Endothelial cell of umbilical vein (primary cell): ENCODE data around the gene P2RY1. TPM values are rescaled to one million over a fixed set of nuclear protein-coding genes. Genes with fewer than 3 reads are reported as not detected.

Source experiments
- BruUV-seq: library from RNA; stranded (reverse); fragments of 400-500 nt; replicated peaks from 2 replicates; lab custom pipeline; 2021; lab: Mats Ljungman, UMichigan
- CTCF ChIA-PET: fragments of 300-600, 350-600 bp; sonication (Branson Sonifier 250); formaldehyde crosslinking; loops from one replicate; lab custom pipeline; 2021; ENCODE audit warnings: antibody characterized with exemption, inconsistent platforms; lab: Charles Lee
- POLR2A ChIA-PET: fragments of 300-600, 350-600 bp; sonication (Branson Sonifier 250); formaldehyde crosslinking; loops from one replicate; lab custom pipeline; 2021; ENCODE audit warnings: antibody characterized with exemption, inconsistent platforms; lab: Charles Lee
- DNase-seq: peaks from one replicate; pipeline ENCODE4 v3.0.0-alpha.2; 2011; ENCODE audit warnings: low read depth, low spot score
- FAIRE-seq: peaks from 2 replicates; lab custom pipeline; 2011; peaks lifted over from hg19 to GRCh38; lab: Jason Lieb, UNC
- H2AFZ ChIP-seq: 2 replicates; pipeline ENCODE4 v1.6.0; 2012; ENCODE audit warnings: low read depth, low read length, control low read depth, inconsistent platforms
- H3K27ac ChIP-seq: 2 replicates; pipeline ENCODE4 v1.5.1; 2011; ENCODE audit warnings: low read depth, mild to moderate bottlenecking, control low read depth, low read length, moderate library complexity; ENCODE audit not compliant: insufficient read depth
- H3K27me3 ChIP-seq, 2 experiments: 2 replicates each; pipeline versions ENCODE4 v1.6.0 to v1.6.1; 2011; ENCODE audit warnings: low read length in 2 of 2, mixed read lengths in 1 of 2; ENCODE audit not compliant: control insufficient read depth in 2 of 2, insufficient read depth in 2 of 2
- H3K36me3 ChIP-seq, 2 experiments: 2 replicates in 1 of 2; 3 replicates in 1 of 2; pipeline ENCODE4 v1.5.1; 2011; ENCODE audit warnings: low read length in 2 of 2, mild to moderate bottlenecking in 1 of 2, moderate library complexity in 1 of 2; ENCODE audit not compliant: control insufficient read depth in 2 of 2, insufficient read depth in 2 of 2; ENCODE audit errors: extremely low read depth in 1 of 2
- H3K4me1 ChIP-seq: 3 replicates; pipeline ENCODE4 v1.5.1; 2011; ENCODE audit warnings: mild to moderate bottlenecking, low read length; ENCODE audit not compliant: control insufficient read depth, insufficient read depth; ENCODE audit errors: extremely low read depth
- H3K4me2 ChIP-seq: 2 replicates; pipeline ENCODE4 v1.6.1; 2011; ENCODE audit warnings: low read length, control low read depth, mixed read lengths; ENCODE audit not compliant: insufficient read depth
- H3K4me3 ChIP-seq, 3 experiments: fragments of 200-600 bp in 1 of 3; sonication (generic), shearing (Covaris generic) in 1 of 3; replicated peaks in 1 of 3; 2 replicates each; pipeline ENCODE4 v1.5.1; 2011 to 2016; ENCODE audit warnings: control low read depth in 3 of 3, low read length in 3 of 3, mild to moderate bottlenecking in 2 of 3, inconsistent platforms in 1 of 3, low read depth in 1 of 3, moderate library complexity in 1 of 3; ENCODE audit not compliant: insufficient read depth in 1 of 3
- H3K79me2 ChIP-seq: 2 replicates; pipeline ENCODE4 v1.6.0; 2012; ENCODE audit warnings: low read length, inconsistent platforms; ENCODE audit not compliant: control insufficient read depth, insufficient read depth
- H3K9ac ChIP-seq: replicated peaks from 2 replicates; pipeline ENCODE3; 2011; ENCODE audit warnings: low read length, control low read depth; ENCODE audit not compliant: insufficient read depth; ENCODE audit errors: extremely low read depth
- H3K9me1 ChIP-seq: replicated peaks from 3 replicates; pipeline ENCODE4 v1.6.0; 2011; ENCODE audit warnings: mild to moderate bottlenecking, low read length; ENCODE audit not compliant: control insufficient read depth, insufficient read depth; ENCODE audit errors: extremely low read depth
- H3K9me3 ChIP-seq: replicated peaks from 2 replicates; pipeline ENCODE4 v1.5.1; 2012; ENCODE audit warnings: low read length, inconsistent platforms; ENCODE audit not compliant: control insufficient read depth, insufficient read depth
- H4K20me1 ChIP-seq: replicated peaks from 2 replicates; pipeline ENCODE3; 2011; ENCODE audit warnings: mild to moderate bottlenecking, low read length; ENCODE audit not compliant: control insufficient read depth, insufficient read depth; ENCODE audit errors: extremely low read depth
- EZH2 ChIP-seq: IDR thresholded peaks from 2 replicates; pipeline ENCODE4 v1.6.1; 2012; ENCODE audit warnings: borderline replicate concordance, low read depth, mild to moderate bottlenecking, moderate library complexity, low read length, inconsistent platforms; ENCODE audit not compliant: severe bottlenecking
- FOS ChIP-seq: IDR thresholded peaks from 2 replicates; pipeline ENCODE4 v1.6.1; 2011; ENCODE audit warnings: mild to moderate bottlenecking, low read length, moderate library complexity, borderline replicate concordance; ENCODE audit not compliant: insufficient read depth
- GATA2 ChIP-seq: IDR thresholded peaks from 2 replicates; pipeline ENCODE4 v1.7.0; 2011; ENCODE audit warnings: low read depth, mild to moderate bottlenecking, moderate library complexity, mixed read lengths, low read length; ENCODE audit not compliant: insufficient read length, insufficient read depth
- JUN ChIP-seq: IDR thresholded peaks from 2 replicates; pipeline ENCODE4 v1.6.1; 2011; ENCODE audit warnings: borderline replicate concordance, low read depth; ENCODE audit not compliant: insufficient read length, insufficient read depth
- MYC ChIP-seq: IDR thresholded peaks from one replicate; pipeline ENCODE4 v1.6.1; 2011; ENCODE audit warnings: mild to moderate bottlenecking, low read depth, low read length
- POLR2A ChIP-seq: IDR thresholded peaks from 2 replicates; pipeline ENCODE4 v1.6.1; 2012; ENCODE audit warnings: low read depth, mild to moderate bottlenecking, control low read depth, low read length
- POLR2AphosphoS5 ChIP-seq: IDR thresholded peaks from 2 replicates; pipeline ENCODE4 v1.6.1; 2012; ENCODE audit warnings: low read depth, mild to moderate bottlenecking, control low read depth, low read length, moderate library complexity; ENCODE audit not compliant: insufficient read depth
- dilution Hi-C: fragments of 300-500 bp; cut with MboI; formaldehyde crosslinking; loops from one replicate; pipeline ENCODE4 v1.15.0; 2019; ENCODE audit warnings: low sequenced_read_pairs; ENCODE audit not compliant: extremely low pct_ligation_motif_present
- intact Hi-C: fragments of 100-400 bp; cut with micrococcal nuclease; formaldehyde crosslinking; loops from one replicate; pipeline ENCODE4 v1.10.0; 2022
- polyA plus RNA-seq, 4 experiments: library from polyadenylated mRNA; depleted of rRNA in 3 of 4; stranded (reverse) in 3 of 4; unstranded in 1 of 4; fragments of >200 nt; gene quantifications; 2 replicates each; pipeline versions ENCODE4 v1.2.1 to v1.2.3, GENCODE V29; 2011 to 2012; ENCODE audit warnings: missing spikeins in 1 of 4
- total RNA-seq: library from RNA; stranded (reverse); gene quantifications from 2 replicates; pipeline ENCODE4 v1.2.3, GENCODE V29; 2021
- TF ChIP-seq, protein P1 (sequence below), 2 donors: IDR thresholded peaks; 1 replicate in 1 of 2; 2 replicates in 1 of 2; pipeline ENCODE4 v1.5.1; 2011; ENCODE audit warnings: low read length in 2 of 2, mild to moderate bottlenecking in 2 of 2, moderate library complexity in 2 of 2, control low read depth in 1 of 2, inconsistent platforms in 1 of 2, low read depth in 1 of 2; ENCODE audit not compliant: insufficient read depth in 1 of 2; ENCODE audit errors: extremely low read depth in 1 of 2
- TF ChIP-seq, protein P2 (sequence below): IDR thresholded peaks from 2 replicates; pipeline ENCODE4 v1.6.1; 2011; ENCODE audit not compliant: insufficient read depth, insufficient read length

P2RY1 gene
- total and polyA plus RNA-seq, 2 donors (not counting 3 experiments of a cell fraction or from before 2014, with no cell fraction given), result 0.81 to 1.7 TPM

DNA sequence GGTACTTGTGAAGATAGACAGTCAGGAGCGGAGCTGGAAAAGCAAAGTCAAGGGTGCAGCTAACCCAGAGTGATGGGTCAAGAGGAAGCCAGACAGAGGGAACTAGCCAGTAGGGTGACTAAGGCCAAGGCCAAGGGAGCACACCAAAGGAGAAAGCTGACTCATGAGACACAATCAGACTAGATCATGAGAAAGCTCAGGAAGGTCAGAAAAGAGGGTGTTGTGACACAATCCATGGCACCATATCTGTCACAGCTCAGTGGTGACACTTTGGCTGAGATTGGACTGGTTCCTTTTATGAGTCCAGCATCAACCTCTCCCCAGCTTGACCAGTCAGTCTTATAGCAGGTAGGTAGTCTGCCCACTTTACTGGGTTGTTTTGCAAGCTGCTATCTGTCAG, 22.2 kb downstream of the P2RY1 start:
- FAIRE-seq, result no peak
- H2AFZ ChIP-seq, result no peak overlapping the region
- H4K20me1 ChIP-seq, result no peaks in the 10 kb centered on the region
- DNase-seq, result no peak
- BruUV-seq, result no TSS peak
- CTCF ChIA-PET, result interaction anchor here (0.6 kb wide), 1 partner anchor 390 kb away, joined by 3 read pairs; no protein-coding TSS in a partner anchor
- no peaks in the 10 kb centered on the region for H3K9me1 ChIP-seq
- no peak overlapping the region for H3K27ac ChIP-seq
- dilution Hi-C loops, result no loop called here
- no peaks in the 10 kb centered on the region for H3K36me3 ChIP-seq
- H3K79me2 ChIP-seq, result no peaks in the 10 kb centered on the region
- intact Hi-C loops, result no loop called here
- H3K9ac ChIP-seq, result no peak overlapping the region
- no peaks in the 10 kb centered on the region for H3K9me3 ChIP-seq
- peaks cover 8% of the 10 kb centered on the region for H3K4me1 ChIP-seq
- no peak overlapping the region for H3K4me3 ChIP-seq
- POLR2A ChIA-PET, result no interaction called here
- H3K4me2 ChIP-seq, result no peak overlapping the region
- no peaks in the 10 kb centered on the region for H3K27me3 ChIP-seq
- TF ChIP-seq MYC (no peak), POLR2AphosphoS5 (no peak), GATA2 (no peak), FOS (no peak), POLR2A (no peak), JUN (no peak), EZH2 (no peak)
- TF ChIP-seq, protein P1, sequence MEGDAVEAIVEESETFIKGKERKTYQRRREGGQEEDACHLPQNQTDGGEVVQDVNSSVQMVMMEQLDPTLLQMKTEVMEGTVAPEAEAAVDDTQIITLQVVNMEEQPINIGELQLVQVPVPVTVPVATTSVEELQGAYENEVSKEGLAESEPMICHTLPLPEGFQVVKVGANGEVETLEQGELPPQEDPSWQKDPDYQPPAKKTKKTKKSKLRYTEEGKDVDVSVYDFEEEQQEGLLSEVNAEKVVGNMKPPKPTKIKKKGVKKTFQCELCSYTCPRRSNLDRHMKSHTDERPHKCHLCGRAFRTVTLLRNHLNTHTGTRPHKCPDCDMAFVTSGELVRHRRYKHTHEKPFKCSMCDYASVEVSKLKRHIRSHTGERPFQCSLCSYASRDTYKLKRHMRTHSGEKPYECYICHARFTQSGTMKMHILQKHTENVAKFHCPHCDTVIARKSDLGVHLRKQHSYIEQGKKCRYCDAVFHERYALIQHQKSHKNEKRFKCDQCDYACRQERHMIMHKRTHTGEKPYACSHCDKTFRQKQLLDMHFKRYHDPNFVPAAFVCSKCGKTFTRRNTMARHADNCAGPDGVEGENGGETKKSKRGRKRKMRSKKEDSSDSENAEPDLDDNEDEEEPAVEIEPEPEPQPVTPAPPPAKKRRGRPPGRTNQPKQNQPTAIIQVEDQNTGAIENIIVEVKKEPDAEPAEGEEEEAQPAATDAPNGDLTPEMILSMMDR (IDR thresholded peaks at IDR 0.05; ENCODE audit: extremely low read depth in 1 of 2, insufficient read depth in 1 of 2, low read depth in 1 of 2, low read length in 2 of 2), result no peak
- TF ChIP-seq, protein P2, sequence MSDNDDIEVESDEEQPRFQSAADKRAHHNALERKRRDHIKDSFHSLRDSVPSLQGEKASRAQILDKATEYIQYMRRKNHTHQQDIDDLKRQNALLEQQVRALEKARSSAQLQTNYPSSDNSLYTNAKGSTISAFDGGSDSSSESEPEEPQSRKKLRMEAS, result no peak
